A549 (cell line): ENCODE data around the gene CYP21A2. TPM values are rescaled to one million over a fixed set of nuclear protein-coding genes. Genes with fewer than 3 reads are reported as not detected.

Experiments
- ATAC-seq, 2 experiments: fragments of 200-7000 bp in 1 of 2; fragments of >200 bp in 1 of 2; cut with Nextera tagmentation in 1 of 2; cut with Tn5 transposase in 1 of 2; 3 replicates each; pipeline versions ENCODE4 v1.8.0 to v1.9.1; 2018 to 2020; ENCODE audit warnings: mild to moderate bottlenecking in 1 of 2, moderate library complexity in 1 of 2
- CTCF ChIA-PET: fragments of 300-600 bp; sonication (Branson Sonifier 250); formaldehyde crosslinking; extraction: SDS; loops from one replicate; lab custom pipeline; 2021; ENCODE audit warnings: antibody characterized with exemption, inconsistent platforms; lab: Yijun Ruan, JAX
- POLR2A ChIA-PET: fragments of 350-600 bp; formaldehyde crosslinking; extraction: SDS; loops from one replicate; lab custom pipeline; 2021; ENCODE audit warnings: antibody characterized with exemption, inconsistent platforms; lab: Yijun Ruan, JAX
- DNase-seq, 2 experiments: peaks; one replicate each; pipeline versions ENCODE4 v3.0.0 to v3.0.0-alpha.2; 2011 to 2016; ENCODE audit warnings: low read depth in 1 of 2, low spot score in 1 of 2
- FAIRE-seq: peaks from 2 replicates; lab custom pipeline; 2011; peaks lifted over from hg19 to GRCh38; lab: Jason Lieb, UNC
- H3K27ac ChIP-seq, 2 experiments: fragments of >200 bp; sonication (Bioruptor Twin); formaldehyde crosslinking; 3 replicates each; pipeline ENCODE4 v1.5.1; 2016 to 2017
- H3K4me1 ChIP-seq: fragments of >200 bp; sonication (Bioruptor Twin); formaldehyde crosslinking; 3 replicates; pipeline ENCODE4 v1.6.1; 2016
- H3K4me2 ChIP-seq: fragments of >200 bp; sonication (Bioruptor Twin); formaldehyde crosslinking; 3 replicates; pipeline ENCODE4 v1.6.1; 2016
- H3K4me3 ChIP-seq: fragments of >200 bp; sonication (Bioruptor Twin); formaldehyde crosslinking; 3 replicates; pipeline ENCODE4 v1.5.1; 2016
- H3K9me3 ChIP-seq: fragments of >200 bp; sonication (Bioruptor Twin); formaldehyde crosslinking; 3 replicates; pipeline ENCODE4 v1.6.1; 2016
- BCL3 ChIP-seq: fragments of >200 bp; sonication (Bioruptor Twin); formaldehyde crosslinking; IDR thresholded peaks from 3 replicates; pipeline ENCODE4 v1.6.1; 2016
- CBX2 ChIP-seq: fragments of 200-600 bp; sonication (generic); IDR thresholded peaks from 2 replicates; pipeline ENCODE4 v1.6.1; 2016; ENCODE audit warnings: low read depth, mild to moderate bottlenecking, borderline replicate concordance
- CHD4 ChIP-seq: fragments of 200-600 bp; sonication (generic); IDR thresholded peaks from 2 replicates; pipeline ENCODE4 v1.6.1; 2016; ENCODE audit warnings: antibody characterized with exemption, mild to moderate bottlenecking, borderline replicate concordance
- FOSL2 ChIP-seq, 2 experiments: fragments of 450-650 bp in 1 of 2; fragments of >200 bp in 1 of 2; sonication (Bioruptor Twin) in 1 of 2; formaldehyde crosslinking; IDR thresholded peaks; 2 replicates each; pipeline versions ENCODE4 v1.5.0 to v1.6.1; 2016 to 2020; ENCODE audit warnings: mild to moderate bottlenecking in 1 of 2, moderate library complexity in 1 of 2
- FOXS1 ChIP-seq: fragments of 250-450 bp; sonication (Bioruptor Pico); IDR thresholded peaks from 2 replicates; pipeline ENCODE4 v1.5.0; 2020; ENCODE audit warnings: mild to moderate bottlenecking, moderate library complexity
- HMGXB4 ChIP-seq: fragments of 250-450 bp; sonication (Bioruptor Pico); IDR thresholded peaks from 2 replicates; pipeline ENCODE4 v1.5.0; 2021; ENCODE audit warnings: mild to moderate bottlenecking, moderate library complexity, borderline replicate concordance
- HOXB13 ChIP-seq: fragments of 250-450 bp; sonication (Bioruptor Pico); IDR thresholded peaks from 2 replicates; pipeline ENCODE4 v1.5.0; 2020; ENCODE audit warnings: low read depth, mild to moderate bottlenecking, moderate library complexity
- JUN ChIP-seq, 2 experiments: fragments of >200 bp; sonication (Bioruptor Twin); formaldehyde crosslinking; IDR thresholded peaks; 2 replicates in 1 of 2; 3 replicates in 1 of 2; pipeline ENCODE4 v1.6.1; 2016 to 2017
- JUNB ChIP-seq: fragments of >200 bp; sonication (Bioruptor Twin); formaldehyde crosslinking; IDR thresholded peaks from 2 replicates; pipeline ENCODE4 v1.6.1; 2016
- KDM1A ChIP-seq: fragments of 200-600 bp; sonication (generic); IDR thresholded peaks from 2 replicates; pipeline ENCODE4 v1.6.1; 2016; ENCODE audit warnings: low read depth, mild to moderate bottlenecking
- KDM5A ChIP-seq: fragments of 200-600 bp; sonication (generic); IDR thresholded peaks from 2 replicates; pipeline ENCODE4 v1.6.1; 2016; ENCODE audit warnings: antibody characterized with exemption, mild to moderate bottlenecking
- MAFK ChIP-seq: fragments of 450-650 bp; IDR thresholded peaks from 2 replicates; pipeline ENCODE4 v1.6.1; 2014; ENCODE audit not compliant: partially characterized antibody
- MYC ChIP-seq: IDR thresholded peaks from 2 replicates; pipeline ENCODE4 v1.6.1; 2012; ENCODE audit warnings: mild to moderate bottlenecking, inconsistent platforms, low read length, improper control_type of control experiment, borderline replicate concordance
- PBX3 ChIP-seq: IDR thresholded peaks from 2 replicates; pipeline ENCODE4 v1.6.1; 2012
- PHF8 ChIP-seq: fragments of 200-600 bp; sonication (generic); IDR thresholded peaks from 2 replicates; pipeline ENCODE4 v1.6.1; 2016; ENCODE audit warnings: low read depth, mild to moderate bottlenecking, antibody characterized with exemption, moderate library complexity, borderline replicate concordance
- POLR2A ChIP-seq: IDR thresholded peaks from 2 replicates; pipeline ENCODE4 v1.6.1; 2012; ENCODE audit warnings: mild to moderate bottlenecking, low read length
- RARB ChIP-seq: fragments of 250-450 bp; sonication (Bioruptor Pico); IDR thresholded peaks from 2 replicates; pipeline ENCODE4 v1.8.0; 2021; ENCODE audit warnings: mild to moderate bottlenecking, moderate library complexity
- REST ChIP-seq: fragments of 200-600 bp; sonication (generic); IDR thresholded peaks from 2 replicates; pipeline ENCODE4 v1.6.1; 2016; ENCODE audit warnings: antibody characterized with exemption, mild to moderate bottlenecking, moderate library complexity
- TP53 ChIP-seq: fragments of 250-450 bp; sonication (Bioruptor Pico); IDR thresholded peaks from 2 replicates; pipeline ENCODE4 v1.5.0; 2021; ENCODE audit warnings: mild to moderate bottlenecking, moderate library complexity
- ZC3H11A ChIP-seq: fragments of 450-650 bp; IDR thresholded peaks from 2 replicates; pipeline ENCODE4 v1.6.1; 2014; ENCODE audit warnings: antibody characterized with exemption, mild to moderate bottlenecking
- ZNF302 ChIP-seq: fragments of 250-450 bp; sonication (Bioruptor Pico); IDR thresholded peaks from 2 replicates; pipeline ENCODE4 v1.9.0; 2021; ENCODE audit warnings: inconsistent platforms, mild to moderate bottlenecking, moderate library complexity
- ZSCAN20 ChIP-seq: fragments of 250-450 bp; sonication (Bioruptor Pico); IDR thresholded peaks from 2 replicates; pipeline ENCODE4 v1.8.0; 2022; ENCODE audit warnings: mild to moderate bottlenecking, moderate library complexity
- WGBS: methylation state at CpG from one replicate; pipeline ENCODE4 v1.1.6; 2017; ENCODE audit errors: missing lambda C conversion rate; 5-methylcytosine and 5-hydroxymethylcytosine counted together
- polyA plus RNA-seq, 4 experiments: library from polyadenylated mRNA; depleted of rRNA in 3 of 4; stranded (reverse); fragments of >200 nt; fragmentation: RNase III in 1 of 4; extraction: RNeasy Plus Mini Kit Qiagen cat#74134 plus additional on column Dnase treatment in 1 of 4; gene quantifications; 2 replicates in 3 of 4; 3 replicates in 1 of 4; pipeline ENCODE4 v1.2.3, GENCODE V29; 2011 to 2017
- TF ChIP-seq, protein P1 (sequence below): fragments of >200 bp; sonication (Bioruptor Twin); formaldehyde crosslinking; IDR thresholded peaks from 2 replicates; pipeline ENCODE4 v1.6.1; 2016
- TF ChIP-seq, protein P2 (sequence below): fragments of 450-650 bp; IDR thresholded peaks from 2 replicates; pipeline ENCODE4 v1.6.1; 2014; ENCODE audit warnings: antibody characterized with exemption
- TF ChIP-seq, protein P3 (sequence below): fragments of 250-450 bp; sonication (Bioruptor Pico); IDR thresholded peaks from 2 replicates; pipeline ENCODE4 v1.5.0; 2020; ENCODE audit warnings: low read depth, mild to moderate bottlenecking, moderate library complexity

CYP21A2 gene
- polyA plus RNA-seq, 2 of the 4 experiments (the other 2 are of a cell fraction): not detected

GRCh38 chr6:32057966-32058365 lies 19.8 kb downstream of the CYP21A2 start (continued):
- TF ChIP-seq JUN (IDR thresholded peaks at IDR 0.05): no peak
- TF ChIP-seq PHF8: no peak
- TF ChIP-seq, protein P1, sequence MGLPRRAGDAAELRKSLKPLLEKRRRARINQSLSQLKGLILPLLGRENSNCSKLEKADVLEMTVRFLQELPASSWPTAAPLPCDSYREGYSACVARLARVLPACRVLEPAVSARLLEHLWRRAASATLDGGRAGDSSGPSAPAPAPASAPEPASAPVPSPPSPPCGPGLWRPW: no peak
- TF ChIP-seq ZC3H11A: no peak
- no peak for TF ChIP-seq BCL3
- no peak for TF ChIP-seq ZNF302
- TF ChIP-seq MAFK: no peak
- no peak for TF ChIP-seq FOXS1 (CRISPR knock-in tag)
- TF ChIP-seq HOXB13 (CRISPR knock-in tag): no peak
- TF ChIP-seq KDM5A: no peak
- TF ChIP-seq JUNB: no peak

GRCh38 chr6:32058511-32058963 lies 20.3 kb downstream of the CYP21A2 start:
- ChIA-PET POLR2A (no interaction called here), CTCF (interaction anchor here (2.0 kb wide), 1 partner anchor 10 kb away, joined by 6 read pairs; no protein-coding TSS in a partner anchor)
- FAIRE-seq (no peak), DNase-seq (no peak), ATAC-seq (no peak)
- Histone ChIP-seq H3K4me3 (no peak overlapping the region), H3K9me3 (no peaks in the 10 kb centered on the region), H3K4me2 (no peak overlapping the region), H3K4me1 (no peaks in the 10 kb centered on the region), H3K27ac (no peak overlapping the region)
- 67% methylated on average over 8 of the region's 11 CpGs for WGBS
- TF ChIP-seq KDM5A (no peak), POLR2A (no peak), MYC (no peak), RARB (CRISPR knock-in tag) (no peak), FOSL2 (IDR thresholded peaks at IDR 0.05) (no peak), FOSL2 (CRISPR knock-in tag; IDR thresholded peaks at IDR 0.05) (no peak), PBX3 (no peak), HOXB13 (CRISPR knock-in tag) (no peak), BCL3 (no peak), REST (no peak), ZNF302 (no peak), ZSCAN20 (CRISPR knock-in tag) (no peak), CHD4 (no peak), HMGXB4 (no peak), KDM1A (no peak), TP53 (CRISPR knock-in tag) (no peak), CBX2 (no peak)
- TF ChIP-seq, protein P2, sequence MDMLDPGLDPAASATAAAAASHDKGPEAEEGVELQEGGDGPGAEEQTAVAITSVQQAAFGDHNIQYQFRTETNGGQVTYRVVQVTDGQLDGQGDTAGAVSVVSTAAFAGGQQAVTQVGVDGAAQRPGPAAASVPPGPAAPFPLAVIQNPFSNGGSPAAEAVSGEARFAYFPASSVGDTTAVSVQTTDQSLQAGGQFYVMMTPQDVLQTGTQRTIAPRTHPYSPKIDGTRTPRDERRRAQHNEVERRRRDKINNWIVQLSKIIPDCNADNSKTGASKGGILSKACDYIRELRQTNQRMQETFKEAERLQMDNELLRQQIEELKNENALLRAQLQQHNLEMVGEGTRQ: no peak
- TF ChIP-seq, protein P3, sequence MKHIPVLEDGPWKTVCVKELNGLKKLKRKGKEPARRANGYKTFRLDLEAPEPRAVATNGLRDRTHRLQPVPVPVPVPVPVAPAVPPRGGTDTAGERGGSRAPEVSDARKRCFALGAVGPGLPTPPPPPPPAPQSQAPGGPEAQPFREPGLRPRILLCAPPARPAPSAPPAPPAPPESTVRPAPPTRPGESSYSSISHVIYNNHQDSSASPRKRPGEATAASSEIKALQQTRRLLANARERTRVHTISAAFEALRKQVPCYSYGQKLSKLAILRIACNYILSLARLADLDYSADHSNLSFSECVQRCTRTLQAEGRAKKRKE (CRISPR knock-in tag): no peak
